ENCODE data around the gene AMOTL1.
"Not testable (repeated sequence)": the region's sequence is repeated elsewhere in the genome, so short reads cannot be mapped to it uniquely, and the experiment has no call there.

The AMOTL1 gene

DNA sequence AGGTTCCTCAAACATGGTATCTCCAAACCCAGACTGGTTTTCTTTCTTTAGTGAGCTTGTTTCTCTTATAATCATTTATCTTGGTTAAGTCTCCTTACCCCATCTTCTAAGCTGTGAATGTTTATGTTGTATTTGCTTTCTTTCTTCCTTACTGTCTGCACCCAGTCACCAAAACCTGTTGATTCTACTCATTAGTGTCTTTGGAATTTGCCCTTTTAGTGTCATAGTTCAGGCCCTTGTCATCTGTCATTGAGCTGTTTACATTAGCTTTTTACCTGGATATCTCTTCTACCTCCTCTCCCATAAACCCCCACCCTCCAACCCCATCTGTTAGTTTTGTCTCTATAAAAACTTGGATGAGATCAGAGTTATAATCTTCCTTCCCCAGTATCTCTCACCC lies 59.9 kb downstream of the AMOTL1 start:
- DNase-seq, result no peak

DNA sequence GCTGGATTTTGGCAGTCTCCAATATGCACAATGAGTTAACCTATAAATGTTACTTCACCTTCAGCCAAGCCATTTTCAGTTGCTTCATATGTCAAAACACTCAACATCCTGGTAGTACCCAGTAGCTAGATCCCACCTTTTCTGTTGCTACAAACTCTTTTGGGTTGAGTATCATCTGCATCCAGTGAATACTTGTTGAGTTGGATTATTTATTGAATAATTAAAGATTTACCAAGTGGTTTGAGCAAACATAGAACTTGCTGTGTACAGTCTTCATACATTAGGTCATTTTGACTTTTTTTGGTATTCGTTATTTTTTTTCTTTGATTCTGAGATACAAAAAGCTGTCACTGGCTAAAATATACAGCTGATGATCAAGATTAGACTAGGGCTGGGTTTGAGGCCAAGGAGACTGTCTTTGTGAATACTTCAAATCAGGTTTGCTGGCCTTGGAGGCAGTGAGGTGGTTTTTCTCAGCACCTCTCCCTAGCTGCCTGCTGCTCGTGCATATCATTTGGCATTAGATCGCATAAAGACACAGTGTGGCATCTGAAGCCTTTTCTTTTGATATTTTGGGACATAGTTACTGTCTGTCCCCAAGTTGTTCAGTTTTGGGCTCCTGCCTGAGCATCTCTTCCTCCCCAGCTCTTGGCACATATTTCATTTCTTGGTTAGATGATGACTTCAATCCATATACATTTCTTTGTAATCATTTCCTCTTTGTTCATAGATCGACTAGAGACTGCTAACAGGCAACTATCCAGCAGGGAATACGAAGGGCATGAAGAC lies 62.8 kb downstream of the AMOTL1 start:
- no peak for DNase-seq

DNA sequence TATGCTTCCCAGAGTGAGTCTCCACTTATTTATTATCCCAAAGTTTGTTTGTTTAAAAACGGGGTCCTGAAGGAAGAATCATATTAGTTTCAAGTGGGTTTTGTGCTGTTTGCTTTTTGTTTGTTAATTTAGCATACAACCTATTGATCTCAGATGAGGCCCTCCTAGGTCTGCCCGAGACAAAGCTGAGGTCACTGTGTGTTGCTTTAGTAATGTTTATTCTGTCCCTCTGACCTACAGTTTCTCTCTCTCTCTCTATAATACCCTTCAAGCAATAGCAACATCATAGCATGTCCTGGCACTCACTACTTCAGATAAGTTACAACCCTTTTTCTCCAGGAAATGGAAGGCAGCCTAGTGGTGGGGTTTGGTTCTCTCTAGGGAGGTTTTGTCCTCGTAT lies 63.4 kb downstream of the AMOTL1 start:
- no peak for DNase-seq

DNA sequence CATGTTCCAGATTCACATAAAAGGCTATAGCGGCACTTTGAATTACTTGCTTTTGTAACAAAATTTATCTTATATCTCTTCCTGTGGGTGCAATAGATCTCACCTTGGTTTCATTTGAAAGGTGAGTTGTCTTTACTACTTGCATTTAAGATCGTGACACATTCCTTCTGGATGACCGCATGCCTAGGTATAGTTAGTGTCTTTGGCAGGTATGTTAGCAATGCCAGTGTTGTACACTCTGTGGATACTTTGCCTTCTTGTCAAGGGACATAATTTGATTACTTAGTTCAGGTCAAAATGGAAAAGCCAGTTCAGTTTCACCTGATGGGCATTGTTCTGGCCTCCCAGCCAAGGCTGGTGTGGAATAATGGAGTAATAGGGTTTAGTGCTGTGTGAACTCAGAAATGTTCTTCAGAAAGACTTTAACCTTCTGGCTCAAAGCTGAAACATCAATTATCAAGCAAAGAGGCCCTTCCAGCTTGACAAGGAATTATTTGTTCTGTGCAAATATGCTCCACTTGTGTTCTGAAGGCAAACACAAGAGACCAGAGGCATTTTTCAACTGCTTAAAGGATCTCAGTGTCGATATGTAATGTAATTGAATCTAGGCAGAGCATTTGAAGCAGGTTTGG lies 64.6 kb downstream of the AMOTL1 start:
- DNase-seq, result no peak

DNA sequence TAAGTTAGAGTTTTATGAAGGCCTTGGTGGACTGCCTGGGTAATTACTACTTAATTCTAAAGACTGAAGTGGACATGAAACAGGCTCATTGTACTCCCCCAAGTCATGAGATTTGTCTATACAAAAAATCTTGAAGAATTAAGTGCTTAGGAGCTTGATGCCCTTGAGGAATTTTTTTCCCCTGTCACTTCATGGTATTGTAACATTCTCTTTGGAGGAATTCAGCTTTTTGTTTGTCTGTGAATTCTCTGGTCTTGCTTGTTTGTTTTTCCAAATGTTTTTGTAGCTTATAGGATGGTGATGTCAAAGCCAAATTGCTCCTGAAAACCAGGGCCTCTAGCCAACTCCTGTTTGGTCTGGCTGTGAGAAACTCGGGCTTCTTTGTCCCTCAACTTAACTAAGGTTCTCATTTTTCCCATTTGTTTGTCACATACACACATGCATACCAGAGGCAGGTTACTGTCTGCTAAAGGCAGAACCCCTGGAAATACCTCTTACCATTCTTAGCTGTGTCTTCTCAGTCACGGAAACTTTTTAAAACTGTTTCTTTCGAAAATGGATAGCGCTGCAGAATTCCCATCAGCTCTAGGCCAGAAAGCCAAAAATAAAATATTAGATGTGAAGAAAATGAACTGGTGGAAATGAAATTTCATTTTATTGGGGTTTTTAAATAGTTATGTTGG lies 66.9 kb downstream of the AMOTL1 start:
- DNase-seq, result no peak

DNA sequence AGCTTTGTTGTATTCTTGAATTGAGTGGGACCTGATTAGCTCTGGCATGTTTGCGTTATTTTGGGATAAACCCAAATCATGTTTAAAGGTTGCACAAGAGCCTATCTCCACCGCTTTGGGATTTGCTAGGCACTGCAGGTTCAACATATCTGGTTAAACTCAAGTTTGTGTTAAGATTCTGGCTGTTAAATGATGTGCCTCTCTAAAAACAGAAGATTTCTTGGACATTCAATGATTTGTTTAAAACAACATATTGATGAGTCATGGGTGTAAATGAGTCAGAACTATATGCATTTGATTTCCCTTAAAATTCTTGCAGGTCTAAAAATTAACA lies 67.4 kb downstream of the AMOTL1 start:
- no peak for DNase-seq

DNA sequence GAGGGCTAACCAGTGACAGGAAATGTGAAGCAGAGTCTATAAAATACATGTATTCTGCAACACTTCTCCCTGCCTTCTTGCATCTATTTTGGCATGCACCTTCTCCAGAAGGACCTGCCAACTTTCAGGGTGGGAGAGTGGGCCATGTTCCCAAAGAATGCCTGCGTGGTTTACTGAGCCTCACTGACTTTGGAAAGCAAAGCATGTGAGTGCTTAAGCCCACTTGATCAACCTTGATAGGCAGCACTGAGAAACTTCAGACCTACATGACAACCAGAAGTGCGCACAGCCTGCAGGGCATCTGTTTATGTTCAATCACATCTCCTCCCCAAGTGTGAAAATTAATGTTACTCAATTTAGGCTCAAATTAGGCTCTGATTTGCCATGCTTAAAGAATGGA lies 69.2 kb downstream of the AMOTL1 start:
- DNase-seq, result no peak

DNA sequence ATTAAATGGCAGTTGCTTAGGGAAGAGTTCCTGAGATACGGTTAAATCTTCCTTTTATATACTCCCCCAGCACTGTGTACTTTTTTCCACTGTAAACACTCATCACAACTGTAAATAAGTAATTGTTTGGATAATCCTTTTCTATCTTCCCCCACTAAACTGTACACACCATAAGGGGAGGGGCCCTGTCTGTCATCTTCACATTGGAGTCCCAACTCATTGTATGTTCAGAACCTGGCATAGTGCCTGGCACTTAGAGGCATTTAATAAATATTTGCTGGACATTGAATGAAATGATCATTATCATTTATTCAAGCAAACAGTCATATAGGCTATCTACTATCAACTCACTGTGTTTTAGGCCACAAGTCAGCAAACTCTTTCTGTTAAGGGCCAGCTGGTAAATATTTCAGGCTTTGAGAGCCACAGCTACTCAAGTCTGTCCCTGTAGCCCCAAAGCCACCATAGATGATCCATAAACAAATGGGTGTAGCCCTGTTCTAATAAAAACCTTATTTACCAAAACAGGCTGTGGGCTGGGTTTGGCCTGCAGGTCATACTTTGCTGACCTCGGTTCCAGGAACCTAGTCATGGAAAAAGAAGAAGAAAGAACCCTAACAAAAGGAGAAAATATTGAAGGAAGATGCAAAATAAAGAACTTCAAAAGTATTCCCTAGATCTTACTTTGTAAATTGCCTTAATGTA lies 70.0 kb downstream of the AMOTL1 start:
- DNase-seq, result no peak

DNA sequence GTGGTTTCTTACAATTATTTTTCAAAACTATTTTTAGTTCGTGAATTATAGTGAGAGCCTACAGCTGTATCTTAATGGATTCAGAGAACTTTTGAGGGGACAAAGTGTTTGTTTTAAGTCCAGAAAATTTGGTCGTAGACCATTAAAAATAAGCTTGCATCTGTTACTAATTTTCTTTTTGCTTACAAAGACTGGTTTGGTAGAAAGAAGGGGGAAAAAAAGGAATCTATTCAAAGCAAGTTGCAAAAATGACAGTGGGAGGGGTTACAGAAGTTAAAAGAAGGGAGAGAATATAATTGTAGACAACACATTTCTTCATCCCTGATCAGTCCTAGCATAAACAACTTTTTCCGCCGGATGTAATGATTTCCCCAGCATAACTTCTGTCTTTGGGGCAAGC lies 72.1 kb downstream of the AMOTL1 start:
- DNase-seq, result no peak

DNA sequence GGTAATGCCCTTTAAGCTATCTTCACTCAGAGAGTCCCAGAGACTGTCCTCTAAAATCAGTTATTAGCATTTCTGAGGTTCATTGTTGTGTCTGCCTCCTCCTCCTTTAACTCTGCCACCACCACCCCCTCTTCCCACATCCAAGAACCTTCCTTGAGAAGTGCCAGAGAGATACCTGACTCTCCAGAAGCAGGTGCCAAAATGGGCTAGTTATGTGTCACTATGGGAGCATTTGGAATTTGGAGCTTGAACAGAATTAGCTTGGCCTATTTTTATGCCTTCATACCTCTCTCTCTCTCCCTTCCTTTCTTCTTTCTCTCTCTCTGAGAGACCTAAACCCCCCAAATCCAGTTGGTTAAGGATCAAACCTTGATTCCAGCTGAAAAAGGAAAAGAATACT lies 75.9 kb downstream of the AMOTL1 start:
- no peak for DNase-seq

DNA sequence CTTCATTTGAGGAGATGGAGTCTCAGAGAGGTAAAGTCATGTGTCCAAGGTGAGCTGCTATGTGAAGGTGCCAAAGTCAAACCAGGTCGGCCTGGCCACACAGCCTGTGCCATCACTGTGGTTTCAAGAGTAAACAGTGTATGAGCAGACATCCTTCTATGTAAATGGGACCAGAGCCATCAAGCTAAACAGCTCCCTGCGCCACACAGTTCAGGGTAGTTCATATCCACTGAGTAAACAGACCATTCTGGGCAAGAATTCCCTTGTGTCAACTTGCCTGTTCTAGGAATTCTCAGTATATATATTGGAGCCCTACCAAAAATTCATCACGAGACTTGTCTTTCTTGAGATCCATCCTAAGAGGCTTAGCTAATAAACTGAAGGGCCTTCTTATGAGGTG lies 77.5 kb downstream of the AMOTL1 start:
- DNase-seq, result no peak

DNA sequence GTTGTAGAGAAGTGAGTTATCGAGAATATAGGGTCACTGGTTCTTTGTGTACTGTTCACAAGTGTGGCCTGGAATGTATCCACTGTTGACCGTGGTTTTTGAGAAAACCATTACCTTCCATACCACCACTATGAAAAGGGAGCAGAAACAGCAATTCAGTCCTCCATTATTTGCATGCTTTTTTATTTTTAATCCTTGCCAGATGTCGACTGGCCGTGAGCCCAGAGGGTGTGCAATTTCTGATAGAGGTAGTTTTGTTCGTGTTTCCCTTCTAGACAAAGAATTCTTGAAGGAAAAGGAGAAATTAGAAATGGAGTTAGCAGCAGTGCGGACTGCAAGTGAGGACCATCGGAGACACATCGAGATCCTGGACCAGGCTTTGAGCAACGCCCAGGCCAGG lies 81.7 kb downstream of the AMOTL1 start:
- DNase-seq, result no peak

DNA sequence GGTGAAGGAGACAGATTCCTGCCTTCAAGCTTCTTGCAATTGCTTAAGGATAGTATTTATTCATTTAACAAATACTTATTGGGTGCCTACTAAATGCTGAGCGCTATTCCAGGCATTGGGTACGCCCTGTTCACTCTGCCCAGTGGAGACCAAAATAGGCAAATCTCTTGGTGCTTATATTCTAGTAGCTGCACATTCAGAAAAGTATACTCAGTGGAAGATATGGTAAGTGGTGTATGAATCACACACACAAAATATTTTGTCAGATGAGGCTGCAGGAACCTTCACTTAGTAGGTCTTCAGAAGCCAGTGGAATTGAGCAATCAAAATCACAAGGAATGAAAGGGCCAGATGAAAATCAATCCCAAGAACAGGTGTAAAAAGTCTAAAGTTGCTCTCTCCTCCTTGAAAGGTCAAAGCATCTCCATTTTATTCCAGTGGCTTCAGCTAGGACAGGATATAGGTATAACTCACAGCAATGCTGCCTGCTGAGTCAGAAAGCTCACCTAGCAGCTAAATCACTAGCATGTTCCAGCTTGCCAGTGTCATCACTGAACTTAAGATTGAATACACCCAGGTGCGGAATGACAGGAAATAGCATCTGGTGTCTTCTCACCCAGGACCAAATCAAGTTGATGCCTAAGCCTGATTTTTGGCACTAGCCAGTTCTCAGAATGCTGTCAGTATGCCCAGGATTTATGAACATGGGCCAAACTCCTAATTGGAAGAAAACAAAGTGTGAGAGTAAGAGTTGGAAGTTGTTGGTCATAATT lies 83.9 kb downstream of the AMOTL1 start:
- DNase-seq, result no peak

DNA sequence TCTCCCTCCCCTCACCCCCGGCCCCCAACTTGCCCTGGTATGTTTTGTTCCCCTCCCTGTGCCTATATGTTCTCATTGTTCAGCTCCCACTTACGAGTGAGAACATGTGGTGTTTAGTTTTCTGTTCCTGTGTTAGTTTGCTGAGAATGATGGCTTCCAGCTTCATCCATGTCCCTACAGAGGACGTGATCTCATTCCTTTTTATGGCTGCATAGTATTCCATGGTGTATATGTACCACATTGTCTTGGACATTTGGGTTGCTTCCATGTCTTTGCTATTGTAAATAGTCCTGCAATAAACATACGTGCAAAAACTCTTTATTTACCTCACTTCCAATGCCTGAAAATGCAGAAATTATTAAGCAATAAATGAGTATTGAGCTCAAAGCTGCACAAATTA lies 85.1 kb downstream of the AMOTL1 start:
- DNase-seq, result not testable (repeated sequence)

DNA sequence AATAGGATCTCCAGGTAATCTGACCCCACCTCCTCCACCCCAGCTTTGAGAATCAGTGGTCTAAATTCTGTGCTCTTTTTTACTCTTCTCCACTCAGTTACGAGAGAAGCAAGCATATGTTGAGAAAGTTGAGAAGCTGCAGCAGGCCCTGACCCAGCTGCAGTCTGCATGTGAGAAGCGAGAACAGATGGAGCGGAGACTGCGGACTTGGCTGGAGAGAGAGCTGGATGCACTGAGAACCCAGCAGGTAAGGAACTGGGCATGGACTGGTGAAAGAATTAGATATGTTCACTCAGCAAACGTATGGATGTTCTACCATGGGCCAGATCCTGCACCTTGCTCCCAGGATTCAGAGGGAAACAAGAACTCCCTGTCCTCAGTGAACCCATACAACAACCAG lies 85.7 kb downstream of the AMOTL1 start:
- no peak for DNase-seq

DNA sequence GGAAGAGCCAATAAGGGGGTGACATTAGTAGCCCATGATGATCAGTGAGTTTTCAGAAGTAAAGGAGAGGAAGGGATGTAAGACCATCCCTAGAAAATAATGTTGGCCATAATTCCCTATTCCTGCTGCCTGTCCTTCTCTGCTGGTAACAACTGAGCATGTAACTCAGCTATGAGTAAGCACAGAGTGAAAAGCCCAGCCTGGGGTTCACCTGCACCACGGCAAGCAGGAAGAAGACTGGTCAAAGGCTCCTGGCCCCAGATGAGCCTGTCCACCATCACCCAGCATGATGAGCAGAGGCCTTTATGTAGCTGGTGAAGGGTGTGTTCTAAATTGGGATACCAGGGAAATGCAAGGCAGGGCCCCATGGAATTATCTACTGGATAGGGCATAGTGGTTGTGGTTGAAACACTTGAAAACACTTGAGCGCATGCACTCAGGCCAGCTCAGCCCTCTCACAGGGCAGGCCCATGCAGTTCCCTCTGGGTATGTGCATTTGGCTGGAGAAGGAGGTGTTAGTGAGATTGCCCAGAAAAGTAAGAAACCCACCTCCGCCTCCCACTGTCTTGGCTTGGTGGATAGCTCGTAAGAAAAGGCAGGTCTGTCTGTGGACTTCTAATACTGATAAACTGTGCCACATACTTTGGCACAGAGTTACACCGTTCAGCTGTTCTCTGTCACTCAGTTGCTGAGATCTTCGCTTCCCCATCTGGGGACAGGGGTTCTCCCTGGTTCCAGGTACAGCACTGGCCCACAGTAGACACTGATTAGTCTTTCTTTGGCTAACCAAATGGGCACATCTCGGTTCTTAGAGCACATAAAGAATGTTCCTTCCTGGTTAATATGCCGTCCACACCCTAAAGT lies 86.8 kb downstream of the AMOTL1 start:
- DNase-seq, result no peak

DNA sequence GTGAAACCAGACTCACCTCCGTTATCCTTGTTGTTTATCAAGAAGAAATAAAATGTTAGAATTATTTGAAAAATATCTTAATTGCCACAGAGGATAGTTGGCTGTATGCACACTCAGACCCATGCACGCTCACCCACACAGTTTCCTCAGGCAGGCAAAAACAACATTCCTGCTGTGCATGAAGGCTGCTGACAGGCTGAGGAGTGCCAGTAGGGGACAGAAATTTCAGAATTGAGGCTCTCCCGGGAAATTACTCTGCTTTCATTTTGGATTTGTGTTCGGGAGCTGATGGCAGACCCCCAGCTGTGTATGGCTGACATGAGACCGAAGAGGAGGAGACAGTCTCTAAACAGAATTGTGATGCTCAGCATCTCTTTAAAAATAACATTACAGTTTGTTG lies 87.5 kb downstream of the AMOTL1 start:
- DNase-seq, result no peak

DNA sequence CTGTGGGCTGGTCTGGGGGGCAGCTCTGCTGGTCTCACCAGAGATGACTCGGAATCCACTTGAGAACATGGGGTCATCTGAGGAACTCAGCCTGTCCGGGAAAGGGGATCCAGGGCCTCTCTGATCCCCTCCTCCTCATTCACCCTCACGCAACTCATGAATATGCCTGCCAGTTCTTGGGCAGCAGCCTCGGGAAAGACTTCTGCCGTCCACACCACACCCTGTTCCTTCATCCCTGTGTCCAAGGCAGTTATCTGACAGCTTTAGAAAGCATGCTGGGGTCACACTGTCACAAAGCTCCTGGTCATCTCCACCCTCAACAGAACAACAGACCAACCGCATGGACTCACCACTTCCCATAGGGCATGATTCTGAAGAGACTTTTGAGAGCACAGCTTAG lies 88.3 kb downstream of the AMOTL1 start:
- DNase-seq, result no peak

DNA sequence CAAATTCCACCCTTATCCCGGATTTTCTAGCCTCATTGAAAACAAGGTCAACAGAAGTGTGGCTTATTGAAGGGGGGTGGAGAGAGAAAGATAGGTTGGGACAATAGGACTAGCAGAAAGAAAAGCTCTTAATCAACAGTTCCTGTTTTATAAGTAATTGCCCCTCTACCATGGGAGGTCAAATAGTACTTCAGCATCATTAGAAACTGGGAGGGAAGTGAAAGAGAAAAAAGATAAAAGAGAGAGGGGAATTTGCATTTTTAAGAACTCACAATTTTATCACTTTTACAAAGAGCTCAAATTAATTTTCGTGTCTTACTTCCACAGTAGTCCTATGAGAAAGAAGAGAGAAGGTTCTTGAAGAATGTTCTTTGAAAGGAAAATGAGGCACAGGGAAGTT lies 89.2 kb downstream of the AMOTL1 start:
- DNase-seq, result no peak

DNA sequence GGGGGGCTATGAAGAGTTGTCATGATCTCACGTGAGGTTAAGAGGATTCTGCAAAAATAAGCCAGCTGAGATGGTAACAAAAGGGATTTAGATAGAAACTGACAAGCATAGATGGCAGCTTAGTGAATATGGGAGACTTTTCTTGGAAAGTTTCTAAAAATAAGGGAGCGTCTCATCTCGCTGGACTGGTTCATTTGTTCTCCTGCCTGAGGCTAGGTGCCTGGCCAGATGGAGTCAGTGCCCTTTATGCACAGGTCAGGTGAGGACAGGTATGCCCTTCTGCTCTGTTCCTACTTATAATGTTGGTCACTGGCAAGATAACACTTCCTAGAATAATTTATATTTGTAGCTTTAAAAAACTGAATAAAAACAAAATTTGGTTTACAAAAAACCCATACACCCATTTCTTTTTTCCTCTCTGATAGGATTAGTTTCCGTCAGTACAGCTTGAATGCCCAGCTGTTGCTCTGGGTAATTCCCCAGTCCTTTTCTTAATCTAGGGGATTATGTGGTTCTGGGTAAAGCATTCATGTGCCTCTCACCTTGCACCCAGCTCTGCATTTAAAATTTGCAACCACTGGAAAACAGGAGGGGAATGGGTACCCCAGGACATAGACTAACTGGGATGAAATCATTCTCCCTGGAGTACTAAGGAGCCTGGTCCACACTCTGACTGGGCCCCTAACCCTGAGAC lies 90.0 kb downstream of the AMOTL1 start:
- no peak for DNase-seq

DNA sequence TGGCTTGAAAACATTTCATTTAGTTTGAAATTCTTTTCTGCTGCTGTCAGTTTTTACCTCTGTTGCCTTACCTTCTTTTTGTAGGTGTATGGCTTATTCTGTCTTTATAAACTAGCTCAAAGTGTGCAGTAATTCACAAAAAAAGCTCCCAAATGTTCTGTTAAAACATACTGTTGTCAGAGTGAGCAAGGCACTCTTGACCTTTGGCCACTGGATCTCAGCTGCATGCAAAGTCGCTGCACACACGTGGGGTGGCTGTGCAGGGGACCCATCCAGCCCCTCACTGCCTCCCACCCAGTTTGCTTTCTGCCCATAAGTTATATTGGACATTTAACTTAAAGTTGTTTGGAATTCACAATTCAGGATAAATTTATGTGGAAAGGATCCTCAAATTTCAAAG lies 92.2 kb downstream of the AMOTL1 start:
- DNase-seq, result no peak
